ENCODE data around the gene SIPA1L3.

GRCh38 chr19:38143847-38144246 lies 236.8 kb downstream of the SIPA1L3 start:
- TF ChIP-seq CTCF (IDR thresholded peaks at IDR 0.05) (peak in 1 of 12 donors; percentile 6), POLR2A (IDR thresholded peaks at IDR 0.05) (no peak)

Measured in heart left ventricle (tissue), 13 donors.